ENCODE measurements around the gene PALLD. TPM values are rescaled to one million over a fixed set of nuclear protein-coding genes. Genes with fewer than 3 reads are reported as not detected.

Gene PALLD
- total RNA-seq, 1 donor from 2014 or later, result 1.5 TPM

GRCh38 chr4:168558599-168558998 lies 61.7 kb downstream of the PALLD start:
- DNase-seq (ENCODE audit: low read depth, low spot score), result peak; percentile 94

GRCh38 chr4:168560184-168561180 lies 63.6 kb downstream of the PALLD start:
- no peak for DNase-seq (ENCODE audit: low read depth, low spot score)

- no peak for DNase-seq (ENCODE audit: low read depth, low spot score)
Observed at GRCh38 chr4:168562041-168562571, 65.3 kb downstream of the PALLD start.

GRCh38 chr4:168564023-168564422 lies 67.2 kb downstream of the PALLD start:
- DNase-seq (ENCODE audit: low read depth, low spot score), result no peak

- DNase-seq (ENCODE audit: low read depth, low spot score), result no peak
Observed at GRCh38 chr4:168565130-168565529, 68.3 kb downstream of the PALLD start.

GRCh38 chr4:168566726-168567125 lies 69.9 kb downstream of the PALLD start:
- no peak for DNase-seq (ENCODE audit: low read depth, low spot score)

GRCh38 chr4:168569066-168569930 lies 72.4 kb downstream of the PALLD start:
- peak; percentile 66 for DNase-seq (ENCODE audit: low read depth, low spot score)

- DNase-seq (ENCODE audit: low read depth, low spot score), result no peak
Observed at GRCh38 chr4:168569931-168570276, 73.1 kb downstream of the PALLD start.

- DNase-seq (ENCODE audit: low read depth, low spot score), result no peak
Observed at GRCh38 chr4:168570466-168570865, 73.6 kb downstream of the PALLD start.

- no peak for DNase-seq (ENCODE audit: low read depth, low spot score)
Observed at GRCh38 chr4:168572002-168572401, 75.2 kb downstream of the PALLD start.

- DNase-seq (ENCODE audit: low read depth, low spot score), result no peak
Observed at GRCh38 chr4:168573870-168574269, 77.0 kb downstream of the PALLD start.

- no peak for DNase-seq (ENCODE audit: low read depth, low spot score)
Observed at GRCh38 chr4:168574581-168575295, 77.9 kb downstream of the PALLD start.

- DNase-seq (ENCODE audit: low read depth, low spot score), result no peak
Observed at GRCh38 chr4:168575473-168575872, 78.6 kb downstream of the PALLD start.

GRCh38 chr4:168577624-168578023 lies 80.8 kb downstream of the PALLD start:
- no peak for DNase-seq (ENCODE audit: low read depth, low spot score)

GRCh38 chr4:168580228-168580627 lies 83.4 kb downstream of the PALLD start:
- no peak for DNase-seq (ENCODE audit: low read depth, low spot score)

- DNase-seq (ENCODE audit: low read depth, low spot score), result no peak
Observed at GRCh38 chr4:168584321-168584771, 87.5 kb downstream of the PALLD start.

GRCh38 chr4:168585168-168586091 lies 88.6 kb downstream of the PALLD start:
- no peak for DNase-seq (ENCODE audit: low read depth, low spot score)

GRCh38 chr4:168586926-168587325 lies 90.1 kb downstream of the PALLD start:
- DNase-seq (ENCODE audit: low read depth, low spot score), result no peak

GRCh38 chr4:168587411-168588125 lies 90.7 kb downstream of the PALLD start:
- no peak for DNase-seq (ENCODE audit: low read depth, low spot score)

Data from pulmonary artery endothelial cell (primary cell).